ENCODE results near the gene STX16. TPM values are rescaled to one million over a fixed set of nuclear protein-coding genes. Genes with fewer than 3 reads are reported as not detected.
A peak's percentile ranks its signal among the peaks of the same experiment; 100 is the strongest.

The STX16 gene
- total and polyA plus RNA-seq, 2 of the 13 experiments (the other 11 are each of a cell fraction or from before 2014, with no cell fraction given), result 28.0 to 72.7 TPM

GRCh38 chr20:58669287-58670006 is 18.4 kb downstream of the STX16 start:
- BruUV-seq (replicated peaks), result no TSS peak
- Histone ChIP-seq H3K4me1 (ENCODE audit: insufficient read depth, low read length) (no peaks in the 10 kb centered on the region), H3K4me3 (replicated peaks in 1 of 3; ENCODE audit: insufficient read depth in 1 of 3, low read depth in 2 of 3, low read length in 3 of 3) (no peak overlapping the region), H3K36me3 (replicated peaks in 1 of 2; ENCODE audit: control insufficient read depth in 1 of 2, insufficient read depth in 2 of 2, low read length in 2 of 2) (peaks cover 33 to 71% of the 10 kb centered on the region in 2 experiments), H3K27me3 (ENCODE audit: control insufficient read depth in 1 of 2, insufficient read depth in 2 of 2, low read length in 2 of 2) (no peaks in the 10 kb centered on the region), H2AFZ (ENCODE audit: low read length) (no peak overlapping the region), H4K20me1 (ENCODE audit: insufficient read depth, low read length) (peaks cover 9% of the 10 kb centered on the region), H3K79me2 (ENCODE audit: insufficient read depth, low read length) (peaks cover 23% of the 10 kb centered on the region), H3K4me2 (ENCODE audit: low read depth, low read length) (no peak overlapping the region), H3K9ac (ENCODE audit: insufficient read depth, low read depth, low read length) (no peak overlapping the region), H3K9me3 (ENCODE audit: low read length) (no peaks in the 10 kb centered on the region), H3K27ac (ENCODE audit: extremely low read length, insufficient read depth, low read length) (no peak overlapping the region)
- TF ChIP-seq RBFOX2 (IDR thresholded peaks at IDR 0.05; ENCODE audit: low read depth, low read length) (peak; percentile 65), DMAP1 (CRISPR knock-in tag; IDR thresholded peaks at IDR 0.05) (no peak), AGO2 (optimal IDR thresholded peaks at IDR 0.05; ENCODE audit: low read depth, low read length) (peak; percentile 88), ZNF768 (CRISPR knock-in tag; IDR thresholded peaks at IDR 0.05) (peak; percentile 23; the same call in 1 of the 2 replicates), HNRNPLL (IDR thresholded peaks at IDR 0.05; ENCODE audit: low read depth, low read length, poor library complexity, severe bottlenecking) (peak; percentile 43), RBM22 (optimal IDR thresholded peaks at IDR 0.05; ENCODE audit: low read length) (peak; percentile 30), ZKSCAN1 (IDR thresholded peaks at IDR 0.05; ENCODE audit: low read length) (no peak)
- intact Hi-C loops (cut with micrococcal nuclease; ENCODE audit: unreplicated experiment), result no loop called here
- WGBS (ENCODE audit: low lambda C conversion rate), result 99% methylated on average over 16 of the region's 16 CpGs
- DNase-seq (ENCODE audit: low spot score), result no peak
- no peak for ATAC-seq
- in situ Hi-C loops (cut with HindIII; ENCODE audit: extremely low pct_ligation_motif_present, low pct_unique_long_range_greater_than_20kb), result no loop called here
- no peak for FAIRE-seq
- ChIA-PET CTCF (ENCODE audit: low intra/inter-chr PET ratio, low total read pairs) (no interaction called here), POLR2A (no interaction called here)

- Histone ChIP-seq H3K9ac (ENCODE audit: insufficient read depth, low read depth, low read length) (no peak overlapping the region), H3K36me3 (replicated peaks in 1 of 2; ENCODE audit: control insufficient read depth in 1 of 2, insufficient read depth in 2 of 2, low read length in 2 of 2) (peaks cover 32 to 74% of the 10 kb centered on the region in 2 experiments), H4K20me1 (ENCODE audit: insufficient read depth, low read length) (peaks cover 5% of the 10 kb centered on the region), H3K4me2 (ENCODE audit: low read depth, low read length) (no peak overlapping the region), H3K79me2 (ENCODE audit: insufficient read depth, low read length) (peaks cover 16% of the 10 kb centered on the region), H3K9me3 (ENCODE audit: low read length) (no peaks in the 10 kb centered on the region), H3K4me3 (replicated peaks in 1 of 3; ENCODE audit: insufficient read depth in 1 of 3, low read depth in 2 of 3, low read length in 3 of 3) (no peak overlapping the region), H3K27ac (ENCODE audit: extremely low read length, insufficient read depth, low read length) (no peak overlapping the region), H2AFZ (ENCODE audit: low read length) (no peak overlapping the region), H3K27me3 (ENCODE audit: control insufficient read depth in 1 of 2, insufficient read depth in 2 of 2, low read length in 2 of 2) (no peaks in the 10 kb centered on the region), H3K4me1 (ENCODE audit: insufficient read depth, low read length) (no peaks in the 10 kb centered on the region)
- CTCF ChIA-PET (ENCODE audit: low intra/inter-chr PET ratio, low total read pairs), result no interaction called here
- FAIRE-seq (no peak), ATAC-seq (no peak), DNase-seq (ENCODE audit: low spot score) (no peak)
- POLR2A ChIA-PET, result no interaction called here
- intact Hi-C loops (cut with micrococcal nuclease; ENCODE audit: unreplicated experiment) (no loop called here), in situ Hi-C loops (cut with HindIII; ENCODE audit: extremely low pct_ligation_motif_present, low pct_unique_long_range_greater_than_20kb) (no loop called here)
- WGBS (ENCODE audit: low lambda C conversion rate), result 100% methylated on average over 1 of the region's 1 CpG
- BruUV-seq (replicated peaks), result no TSS peak
- no peak for TF ChIP-seq ZBTB14 (CRISPR knock-in tag; IDR thresholded peaks at IDR 0.05)
- no peak for TF ChIP-seq ZMYM3 (CRISPR knock-in tag; IDR thresholded peaks at IDR 0.05)
- no peak for TF ChIP-seq KDM5A (IDR thresholded peaks at IDR 0.05; ENCODE audit: borderline replicate concordance, low read length)
- no peak for TF ChIP-seq MXI1 (IDR thresholded peaks at IDR 0.05; ENCODE audit: borderline replicate concordance, low read depth, low read length)
- TF ChIP-seq MTA1 (CRISPR knock-in tag; IDR thresholded peaks at IDR 0.05; ENCODE audit: borderline replicate concordance), result no peak
- no peak for TF ChIP-seq HOXA7 (CRISPR knock-in tag; IDR thresholded peaks at IDR 0.05)
- no peak for TF ChIP-seq ZNF580 (CRISPR knock-in tag; IDR thresholded peaks at IDR 0.05; ENCODE audit: borderline replicate concordance, low read depth)
- TF ChIP-seq ZNF251 (CRISPR knock-in tag; IDR thresholded peaks at IDR 0.05), result no peak
Measured at GRCh38 chr20:58670102-58670501, 19.0 kb downstream of the STX16 start.
